Loucy (cell line): ENCODE results near the gene MYOD1.

Experiments used
- CTCF ChIP-seq: fragments of 200-600 bp; sonication (generic); conservative IDR thresholded peaks from 2 replicates; pipeline ENCODE4 v1.5.1; 2014; ENCODE audit warnings: mild to moderate bottlenecking, antibody characterized with exemption, low read length
- EZH2phosphoT487 ChIP-seq: fragments of 200-600 bp; IDR thresholded peaks from 2 replicates; pipeline ENCODE4 v1.6.1; 2018; ENCODE audit warnings: antibody characterized with exemption, mild to moderate bottlenecking, moderate library complexity, borderline replicate concordance

- TF ChIP-seq CTCF, result no peak
- no peak for TF ChIP-seq EZH2phosphoT487
These were observed 33.8 kb downstream of the MYOD1 start for GRCh38 chr11:17753153-17753552.
